Esophagus muscularis mucosa (tissue), 4 donors: ENCODE results near the gene CAPN7. TPM values are rescaled to one million over a fixed set of nuclear protein-coding genes. Genes with fewer than 3 reads are reported as not detected.
A peak's percentile ranks its signal among the peaks of the same experiment; 100 is the strongest.

ENCODE experiments used
- DNase-seq: peaks from one replicate; pipeline ENCODE4 v3.0.0-alpha.2; 2017; ENCODE audit errors: extremely low spot score
- H3K27ac ChIP-seq, 4 donors: fragments of 200-600 bp; sonication (generic); replicated peaks in 1 of 4; 1 replicate in 3 of 4; 2 replicates in 1 of 4; pipeline ENCODE4 v1.5.1; 2016 to 2019; ENCODE audit warnings: mild to moderate bottlenecking in 1 of 4
- H3K27me3 ChIP-seq, 4 donors: fragments of 200-600 bp; sonication (generic); one replicate each; pipeline versions ENCODE4 v1.5.1 to v1.6.0; 2016 to 2019
- H3K36me3 ChIP-seq, 4 donors: fragments of 200-600 bp; sonication (generic); one replicate each; pipeline ENCODE4 v1.5.1; 2016 to 2019
- H3K4me1 ChIP-seq, 4 donors: fragments of 200-600 bp; sonication (generic); one replicate each; pipeline ENCODE4 v1.5.1; 2016 to 2019
- H3K4me3 ChIP-seq, 4 donors: fragments of 200-600 bp; sonication (generic); 1 replicate in 2 of 4; 2 replicates in 2 of 4; pipeline ENCODE4 v1.5.1; 2016 to 2019; ENCODE audit warnings: mild to moderate bottlenecking in 4 of 4, moderate library complexity in 1 of 4
- H3K9me3 ChIP-seq, 4 donors: fragments of 200-600 bp; sonication (generic); 1 replicate in 3 of 4; 2 replicates in 1 of 4; pipeline ENCODE4 v1.5.1; 2016 to 2019
- CTCF ChIP-seq, 3 experiments: fragments of 200-600 bp in 2 of 3; fragments of 450-650 bp in 1 of 3; sonication (generic) in 2 of 3; IDR thresholded peaks; one replicate each; pipeline ENCODE4 v1.5.1; 2017 to 2019; ENCODE audit warnings: antibody characterized with exemption in 3 of 3, mild to moderate bottlenecking in 2 of 3, moderate library complexity in 1 of 3
- EP300 ChIP-seq: sonication (generic); formaldehyde crosslinking; IDR thresholded peaks from one replicate; pipeline ENCODE4 v1.6.1; 2017; ENCODE audit warnings: antibody characterized with exemption
- POLR2A ChIP-seq: fragments of 450-650 bp; IDR thresholded peaks from one replicate; pipeline ENCODE4 v1.6.1; 2017; ENCODE audit warnings: antibody characterized with exemption, moderate library complexity, mild to moderate bottlenecking, low read depth
- POLR2AphosphoS5 ChIP-seq, 2 donors: sonication (generic); formaldehyde crosslinking; IDR thresholded peaks; one replicate each; pipeline ENCODE4 v1.6.1; 2017; ENCODE audit warnings: antibody characterized with exemption in 2 of 2
- WGBS: methylation state at CpG from one replicate; pipeline ENCODE4 v1.1.5; 2018; 5-methylcytosine and 5-hydroxymethylcytosine counted together
- intact Hi-C: fragments of 100-400 bp; cut with DNase I; formaldehyde crosslinking; loops from one replicate; pipeline ENCODE4 v1.15.1; 2023
- total RNA-seq, 4 donors: library from RNA; depleted of rRNA; stranded (reverse); fragments of >200 nt; gene quantifications; one replicate each; pipeline versions ENCODE4 v1.1.0 to v1.2.1, GENCODE V29; 2016

The CAPN7 gene
- total RNA-seq, 4 donors from 2014 or later = 33.0 to 52.0 (median 43.3) TPM

DNA sequence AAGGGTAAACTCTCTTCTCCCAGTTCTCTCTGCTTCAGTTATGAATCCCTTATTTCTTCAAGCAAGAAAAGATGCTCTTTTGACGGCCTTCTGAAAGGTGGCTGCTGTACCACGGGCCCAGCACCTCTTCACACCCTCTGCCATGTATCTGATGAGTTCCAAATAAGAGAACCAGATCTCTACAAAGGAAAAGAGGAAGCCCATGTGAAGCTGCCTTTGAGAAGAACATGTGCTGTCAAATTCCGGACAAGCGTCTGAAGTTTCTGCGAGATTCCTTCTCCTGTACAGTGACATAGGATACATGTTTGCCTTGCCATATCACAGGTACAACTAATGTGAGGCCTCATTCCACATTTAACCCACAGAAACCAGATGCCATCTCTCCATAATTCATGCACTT, 67.2 kb downstream of the CAPN7 start:
- no peak for DNase-seq
- TF ChIP-seq POLR2A = no peak
- H3K27ac ChIP-seq = peak overlapping the region in 2 of 4 donors; percentile 24 to 42
- intact Hi-C loops = no loop called here
- H3K9me3 ChIP-seq = no peaks in the 10 kb centered on the region
- peaks cover 16 to 34% (median 21%) of the 10 kb centered on the region in 4 donors for H3K4me1 ChIP-seq
- H3K4me3 ChIP-seq = no peak overlapping the region
- H3K36me3 ChIP-seq = no peaks in the 10 kb centered on the region
- H3K27me3 ChIP-seq = no peaks in the 10 kb centered on the region
- 84% methylated on average over 5 of the region's 5 CpGs for WGBS

GRCh38 chr3:15276028-15276724, 70.1 kb downstream of the CAPN7 start:
- TF ChIP-seq EP300 (no peak), CTCF (IDR thresholded peaks at IDR 0.05) (no peak), POLR2AphosphoS5 (IDR thresholded peaks at IDR 0.05) (no peak), POLR2A (no peak)
- WGBS = 96% methylated on average over 10 of the region's 11 CpGs
- no peak overlapping the region for H3K27ac ChIP-seq
- no peaks in the 10 kb centered on the region for H3K36me3 ChIP-seq
- DNase-seq = no peak
- peaks cover 0 to 10% (median 6%) of the 10 kb centered on the region in 4 donors for H3K4me1 ChIP-seq
- H3K27me3 ChIP-seq = no peaks in the 10 kb centered on the region
- no peaks in the 10 kb centered on the region for H3K9me3 ChIP-seq
- H3K4me3 ChIP-seq = no peak overlapping the region
- intact Hi-C loops = no loop called here

DNA sequence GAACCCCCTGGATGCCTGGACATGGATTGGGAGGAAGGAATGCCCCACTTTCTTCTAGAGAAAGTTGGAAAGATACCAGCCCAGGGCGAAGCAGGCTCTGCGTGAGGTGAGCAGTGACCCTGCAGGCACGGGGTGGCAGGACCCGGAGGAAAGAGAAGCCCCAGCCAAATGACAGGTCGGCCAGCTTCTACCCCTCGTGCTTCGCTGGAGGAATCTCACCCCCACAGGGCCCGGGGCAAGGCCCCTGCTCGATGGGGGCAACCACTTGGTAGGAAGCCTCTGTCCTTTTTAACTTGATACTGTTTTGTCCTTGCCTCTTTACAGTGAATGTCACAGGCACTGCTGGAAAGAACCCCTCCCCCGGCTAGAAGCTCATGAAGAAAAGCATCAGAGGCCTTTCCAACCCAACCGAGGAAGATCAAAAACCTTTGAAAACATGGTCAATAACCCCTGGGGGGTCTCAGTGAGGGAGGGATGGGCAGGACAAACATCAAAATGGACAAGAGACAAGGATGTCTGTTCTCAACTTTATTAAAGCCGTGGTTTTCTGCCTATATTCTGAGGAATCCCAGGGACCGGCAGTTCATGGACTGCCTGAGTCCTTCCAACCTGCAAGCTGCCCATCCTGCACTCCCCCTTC, 71.9 kb downstream of the CAPN7 start:
- Histone ChIP-seq H3K4me3 (no peak overlapping the region), H3K4me1 (peaks cover 0 to 8% (median 5%) of the 10 kb centered on the region in 4 donors), H3K9me3 (no peaks in the 10 kb centered on the region), H3K27ac (no peak overlapping the region), H3K36me3 (no peaks in the 10 kb centered on the region), H3K27me3 (no peaks in the 10 kb centered on the region)
- WGBS = 89% methylated on average over 7 of the region's 13 CpGs
- no peak for TF ChIP-seq POLR2A
- TF ChIP-seq CTCF (IDR thresholded peaks at IDR 0.05) = no peak
- no peak for TF ChIP-seq EP300
- no peak for TF ChIP-seq POLR2AphosphoS5 (IDR thresholded peaks at IDR 0.05)
- no peak for DNase-seq
- intact Hi-C loops = no loop called here

GRCh38 chr3:15279205-15279604, 73.2 kb downstream of the CAPN7 start:
- peaks cover 0 to 10% (median 4%) of the 10 kb centered on the region in 4 donors for H3K4me1 ChIP-seq
- no peaks in the 10 kb centered on the region for H3K9me3 ChIP-seq
- TF ChIP-seq CTCF (IDR thresholded peaks at IDR 0.05) = no peak
- no peak for TF ChIP-seq POLR2A
- TF ChIP-seq EP300 = no peak
- no peak for TF ChIP-seq POLR2AphosphoS5 (IDR thresholded peaks at IDR 0.05)
- H3K36me3 ChIP-seq = no peaks in the 10 kb centered on the region
- H3K4me3 ChIP-seq = no peak overlapping the region
- H3K27me3 ChIP-seq = no peaks in the 10 kb centered on the region
- intact Hi-C loops = no loop called here
- 76% methylated on average over 4 of the region's 4 CpGs for WGBS
- no peak overlapping the region for H3K27ac ChIP-seq
- DNase-seq = no peak

GRCh38 chr3:15279671-15280402, 73.8 kb downstream of the CAPN7 start:
- H3K27ac ChIP-seq = no peak overlapping the region
- TF ChIP-seq POLR2A = no peak
- TF ChIP-seq POLR2AphosphoS5 (IDR thresholded peaks at IDR 0.05) = no peak
- TF ChIP-seq CTCF (IDR thresholded peaks at IDR 0.05) = no peak
- no peak for TF ChIP-seq EP300
- intact Hi-C loops = no loop called here
- no peaks in the 10 kb centered on the region for H3K27me3 ChIP-seq
- DNase-seq = no peak
- H3K36me3 ChIP-seq = no peaks in the 10 kb centered on the region
- WGBS = 77% methylated on average over 9 of the region's 12 CpGs
- peaks cover 0 to 16% (median 9%) of the 10 kb centered on the region in 4 donors for H3K4me1 ChIP-seq
- H3K9me3 ChIP-seq = no peaks in the 10 kb centered on the region
- H3K4me3 ChIP-seq = no peak overlapping the region
